ENCODE results near the gene PPP4R1.
A peak's percentile ranks its signal among the peaks of the same experiment; 100 is the strongest.

Gene PPP4R1

DNA sequence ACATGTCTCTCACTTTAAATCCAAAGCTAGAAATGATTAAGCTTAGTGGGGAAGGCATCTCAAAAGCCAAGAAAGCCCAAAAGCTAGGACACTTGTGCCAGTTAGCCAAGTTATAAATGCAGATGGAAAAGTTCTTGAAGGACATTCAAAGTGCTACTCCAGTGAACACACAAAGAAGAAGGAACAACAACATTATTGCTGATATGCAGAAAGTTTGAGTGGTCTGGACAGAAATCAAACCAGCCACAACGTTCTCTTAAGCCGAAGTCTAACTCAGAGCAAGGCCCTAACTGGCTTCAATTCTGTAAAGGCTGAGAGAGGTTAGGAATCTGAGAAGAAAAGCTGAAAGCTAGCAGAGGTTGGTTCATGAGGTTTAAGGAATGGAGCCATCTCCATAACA, 49.0 kb downstream of the PPP4R1 start:
- DNase-seq (ENCODE audit: low spot score), result no peak
- Histone ChIP-seq H3K27ac (no peak overlapping the region), H3K4me3 (no peak overlapping the region)
- TF ChIP-seq, protein P1, sequence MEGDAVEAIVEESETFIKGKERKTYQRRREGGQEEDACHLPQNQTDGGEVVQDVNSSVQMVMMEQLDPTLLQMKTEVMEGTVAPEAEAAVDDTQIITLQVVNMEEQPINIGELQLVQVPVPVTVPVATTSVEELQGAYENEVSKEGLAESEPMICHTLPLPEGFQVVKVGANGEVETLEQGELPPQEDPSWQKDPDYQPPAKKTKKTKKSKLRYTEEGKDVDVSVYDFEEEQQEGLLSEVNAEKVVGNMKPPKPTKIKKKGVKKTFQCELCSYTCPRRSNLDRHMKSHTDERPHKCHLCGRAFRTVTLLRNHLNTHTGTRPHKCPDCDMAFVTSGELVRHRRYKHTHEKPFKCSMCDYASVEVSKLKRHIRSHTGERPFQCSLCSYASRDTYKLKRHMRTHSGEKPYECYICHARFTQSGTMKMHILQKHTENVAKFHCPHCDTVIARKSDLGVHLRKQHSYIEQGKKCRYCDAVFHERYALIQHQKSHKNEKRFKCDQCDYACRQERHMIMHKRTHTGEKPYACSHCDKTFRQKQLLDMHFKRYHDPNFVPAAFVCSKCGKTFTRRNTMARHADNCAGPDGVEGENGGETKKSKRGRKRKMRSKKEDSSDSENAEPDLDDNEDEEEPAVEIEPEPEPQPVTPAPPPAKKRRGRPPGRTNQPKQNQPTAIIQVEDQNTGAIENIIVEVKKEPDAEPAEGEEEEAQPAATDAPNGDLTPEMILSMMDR (IDR thresholded peaks at IDR 0.05), result no peak

DNA sequence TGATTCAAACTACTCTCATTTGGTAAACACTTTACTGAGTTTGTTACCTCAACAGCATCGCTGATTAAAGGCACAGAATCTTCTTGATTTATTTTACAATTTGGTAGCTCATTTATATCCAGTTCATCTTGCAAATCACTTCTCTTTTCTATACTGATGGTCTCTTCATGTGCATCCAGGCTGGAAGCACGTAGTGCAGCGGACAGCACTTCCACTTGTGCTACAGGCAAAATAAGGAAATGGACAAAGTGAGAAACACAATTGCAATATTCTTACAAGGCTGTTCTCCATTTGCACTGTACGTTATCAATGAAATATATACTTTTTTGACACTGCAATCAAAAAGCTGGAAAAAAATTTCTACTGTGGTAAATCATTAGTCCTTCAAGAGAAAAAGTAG, 51.0 kb downstream of the PPP4R1 start:
- DNase-seq (ENCODE audit: low spot score), result no peak
- Histone ChIP-seq H3K27ac (peak overlapping the region in 1 of 2 donors; percentile 19), H3K4me3 (no peak overlapping the region)
- TF ChIP-seq, protein P1 (IDR thresholded peaks at IDR 0.05), result no peak

DNA sequence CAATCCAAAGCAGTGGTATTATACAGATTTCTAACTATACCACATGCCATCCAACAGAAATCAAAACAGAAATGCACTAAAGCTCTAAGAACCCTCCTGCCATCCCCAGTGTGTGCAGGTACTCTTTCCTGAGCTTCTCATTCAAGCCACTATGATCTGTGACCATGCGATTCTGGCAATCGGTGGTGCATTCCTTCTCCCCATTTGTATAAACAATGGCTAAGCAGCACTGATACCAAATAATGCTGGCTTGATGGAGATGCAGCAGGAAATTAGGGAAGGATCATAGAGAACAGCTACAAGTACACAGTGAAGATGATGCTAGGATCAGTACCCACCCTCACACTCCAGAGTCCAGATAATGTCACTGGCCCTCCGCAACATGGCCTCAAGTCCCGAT, 51.8 kb downstream of the PPP4R1 start:
- Histone ChIP-seq H3K27ac (peak overlapping the region in 1 of 2 donors; percentile 19), H3K4me3 (no peak overlapping the region)
- no peak for DNase-seq (ENCODE audit: low spot score)
- TF ChIP-seq, protein P1 (IDR thresholded peaks at IDR 0.05), result no peak

DNA sequence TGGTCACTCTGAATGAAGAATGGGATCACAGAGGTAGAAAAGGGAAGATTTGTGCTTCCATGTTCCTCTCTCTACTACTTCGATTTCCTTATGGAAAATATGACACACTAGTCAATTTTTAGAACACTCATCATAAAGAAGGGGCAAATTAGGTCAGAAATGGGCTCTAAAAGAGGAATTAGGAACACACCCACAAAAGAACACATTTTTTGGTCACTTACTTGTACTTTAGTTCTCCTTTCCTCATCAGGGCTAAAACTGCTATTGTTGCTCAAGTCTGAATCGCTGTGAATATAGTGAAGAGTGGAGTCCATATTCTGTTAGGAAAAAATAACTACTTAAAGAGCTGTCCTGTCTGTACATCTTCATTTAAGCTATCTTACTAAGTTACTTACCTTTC, 52.6 kb downstream of the PPP4R1 start:
- DNase-seq (ENCODE audit: low spot score), result no peak
- TF ChIP-seq, protein P1 (IDR thresholded peaks at IDR 0.05), result no peak
- Histone ChIP-seq H3K27ac (peak overlapping the region in 1 of 2 donors; percentile 0), H3K4me3 (no peak overlapping the region)

DNA sequence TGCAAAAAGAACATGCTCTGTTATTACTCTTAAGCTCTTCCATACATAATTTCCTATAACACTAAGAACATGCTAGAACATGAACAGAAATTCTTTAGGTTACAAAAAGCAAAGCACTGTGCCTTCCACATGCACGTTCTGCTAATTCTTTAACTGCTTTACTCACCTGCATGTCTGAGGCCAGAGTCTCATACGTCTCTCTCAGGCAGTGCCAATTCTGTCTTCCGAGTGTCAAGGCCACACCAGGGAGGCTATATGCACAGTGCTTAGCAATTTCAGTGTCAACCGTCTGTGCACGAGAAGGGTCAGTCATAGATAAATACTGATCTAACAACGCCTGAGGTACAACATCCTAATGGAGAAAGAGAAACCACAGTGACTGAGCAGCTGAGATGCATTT, 55.1 kb downstream of the PPP4R1 start:
- TF ChIP-seq, protein P1 (IDR thresholded peaks at IDR 0.05), result no peak
- H3K4me3 ChIP-seq, result no peak overlapping the region

DNA sequence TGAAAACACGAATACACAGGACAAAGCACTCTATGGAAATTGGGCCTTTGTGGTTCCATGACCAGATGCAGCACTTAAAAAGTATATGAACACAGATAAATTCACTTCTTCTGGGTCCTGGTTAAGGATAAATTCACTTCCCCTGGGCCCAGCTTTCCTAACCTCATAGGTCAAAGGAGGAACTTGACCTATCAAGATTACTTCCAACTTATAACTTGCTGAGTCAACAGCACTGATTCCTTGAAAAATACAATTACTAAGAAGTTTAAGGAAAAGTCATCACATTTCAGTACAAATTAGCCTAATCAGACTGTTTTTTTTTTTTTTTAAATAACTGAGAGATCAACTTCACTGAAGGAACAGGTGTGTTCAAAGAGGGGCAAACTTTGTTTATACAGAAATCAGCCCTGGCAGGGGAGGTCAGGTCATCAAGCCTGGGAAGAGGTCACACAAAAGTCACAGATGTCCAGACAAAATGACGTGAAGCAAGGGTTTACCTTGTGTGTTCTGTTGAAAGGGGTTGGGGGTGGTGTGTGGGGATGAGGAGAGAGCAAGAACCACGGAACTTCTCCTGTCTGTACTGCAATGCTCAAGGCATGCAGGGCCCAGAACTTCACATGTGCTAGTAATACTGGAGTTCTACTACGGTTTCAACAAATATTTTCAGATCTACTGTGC, 55.8 kb downstream of the PPP4R1 start:
- TF ChIP-seq, protein P1 (IDR thresholded peaks at IDR 0.05), result no peak

More for the DNA sequence above, 55.1 kb downstream of the PPP4R1 start:
- H3K27ac ChIP-seq, result no peak overlapping the region
- DNase-seq (ENCODE audit: low spot score), result no peak

DNA sequence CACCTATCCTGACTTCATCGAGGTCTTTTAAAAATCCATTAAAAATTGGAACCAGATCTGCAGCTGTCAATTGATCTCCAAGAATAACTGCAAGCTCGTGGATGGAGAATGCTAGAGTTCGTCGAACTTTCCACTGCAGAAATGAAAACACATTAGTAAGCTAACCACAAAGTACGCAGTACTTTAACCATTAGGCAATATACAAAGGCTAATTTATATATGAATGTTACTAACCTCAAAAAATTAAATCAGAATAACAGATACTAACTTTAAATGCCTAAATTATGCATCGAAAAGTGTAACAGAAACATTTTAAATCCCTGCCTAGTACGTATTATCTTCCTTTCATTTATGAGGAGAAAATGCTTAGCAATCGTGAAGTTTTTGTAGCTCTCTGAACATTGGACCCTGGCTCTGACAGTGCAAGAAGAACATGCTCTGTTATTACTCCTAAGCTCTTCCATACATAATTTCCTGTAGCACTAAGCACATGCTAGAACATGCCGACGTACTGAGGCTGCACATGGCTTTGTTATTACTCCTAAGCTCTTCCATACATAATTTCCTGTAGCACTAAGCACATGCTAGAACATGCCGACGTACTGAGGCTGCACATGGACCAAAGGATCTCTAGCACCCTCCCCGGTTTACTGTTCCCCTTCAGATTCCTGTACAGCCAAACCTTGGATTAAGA, 57.0 kb downstream of the PPP4R1 start:
- H3K4me3 ChIP-seq, result no peak overlapping the region
- DNase-seq (ENCODE audit: low spot score), result no peak
- TF ChIP-seq, protein P1 (IDR thresholded peaks at IDR 0.05), result no peak
- no peak overlapping the region for H3K27ac ChIP-seq

More for the DNA sequence above, 55.8 kb downstream of the PPP4R1 start:
- DNase-seq (ENCODE audit: low spot score), result no peak
- Histone ChIP-seq H3K4me3 (no peak overlapping the region), H3K27ac (no peak overlapping the region)

Measured in coronary artery (tissue), 2 donors.